HTR-8/SVneo (cell line): Measurements from ENCODE around the gene SYNGR3.

Source experiments
- DNase-seq: peaks from one replicate; pipeline ENCODE4 v3.0.0; 2011; ENCODE audit warnings: low spot score, mixed read lengths; ENCODE audit not compliant: insufficient read length
- FAIRE-seq: peaks from 2 replicates; lab custom pipeline; 2011; peaks lifted over from hg19 to GRCh38; lab: Jason Lieb, UNC

The SYNGR3 gene

GRCh38 chr16:2037115-2037514 lies 47.3 kb downstream of the SYNGR3 start:
- FAIRE-seq (no peak), DNase-seq (no peak)

GRCh38 chr16:2037647-2038381 lies 48.0 kb downstream of the SYNGR3 start:
- FAIRE-seq (no peak), DNase-seq (no peak)

GRCh38 chr16:2038382-2039231 lies 48.8 kb downstream of the SYNGR3 start:
- DNase-seq (no peak), FAIRE-seq (no peak)

- no peak for DNase-seq
- no peak for FAIRE-seq
Observed at GRCh38 chr16:2039274-2040031, 49.7 kb downstream of the SYNGR3 start.

GRCh38 chr16:2040041-2040786 lies 50.4 kb downstream of the SYNGR3 start:
- FAIRE-seq (no peak), DNase-seq (no peak)

- FAIRE-seq (no peak), DNase-seq (no peak)
Observed at GRCh38 chr16:2040787-2041522, 51.2 kb downstream of the SYNGR3 start.

- no peak for DNase-seq
- FAIRE-seq: no peak
Observed at GRCh38 chr16:2042171-2042985, 52.6 kb downstream of the SYNGR3 start.

- FAIRE-seq (no peak), DNase-seq (no peak)
Observed at GRCh38 chr16:2042986-2043666, 53.4 kb downstream of the SYNGR3 start.
